Fibroblast of lung (primary cell): ENCODE measurements around the gene PLEKHM1. TPM values are rescaled to one million over a fixed set of nuclear protein-coding genes. Genes with fewer than 3 reads are reported as not detected.
A peak's percentile ranks its signal among the peaks of the same experiment; 100 is the strongest.

ENCODE experiments used
- DNase-seq, 2 donors: peaks; one replicate each; pipeline versions ENCODE4 v3.0.0 to v3.0.0-alpha.2; 2010; ENCODE audit warnings: low read depth in 2 of 2
- H2AFZ ChIP-seq: 2 replicates; pipeline ENCODE4 v1.5.1; 2012; ENCODE audit warnings: low read length, control low read depth, inconsistent platforms
- H3K27ac ChIP-seq: 2 replicates; pipeline ENCODE4 v1.5.1; 2011; ENCODE audit warnings: low read length, control low read depth; ENCODE audit not compliant: insufficient read depth
- H3K27me3 ChIP-seq: 2 replicates; pipeline ENCODE4 v1.5.1; 2011; ENCODE audit warnings: mild to moderate bottlenecking, low read length; ENCODE audit not compliant: control insufficient read depth, insufficient read depth
- H3K36me3 ChIP-seq: 2 replicates; pipeline ENCODE4 v1.5.1; 2011; ENCODE audit warnings: low read length; ENCODE audit not compliant: control insufficient read depth, insufficient read depth
- H3K4me1 ChIP-seq: 2 replicates; pipeline ENCODE4 v1.5.1; 2011; ENCODE audit warnings: low read length; ENCODE audit not compliant: control insufficient read depth, insufficient read depth; ENCODE audit errors: extremely low read depth
- H3K4me2 ChIP-seq: 2 replicates; pipeline ENCODE4 v1.5.1; 2011; ENCODE audit warnings: low read length, control low read depth; ENCODE audit not compliant: insufficient read depth; ENCODE audit errors: extremely low read depth
- H3K4me3 ChIP-seq, 4 experiments: fragments of 200-600 bp in 1 of 4; sonication (generic) in 1 of 4; replicated peaks in 1 of 4; 2 replicates each; pipeline ENCODE4 v1.5.1; 2011 to 2016; ENCODE audit warnings: low read length in 4 of 4, low read depth in 3 of 4, mild to moderate bottlenecking in 3 of 4, control low read depth in 2 of 4, inconsistent platforms in 1 of 4, mixed read lengths in 1 of 4; ENCODE audit not compliant: insufficient read depth in 1 of 4; ENCODE audit errors: control extremely low read depth in 1 of 4
- H3K79me2 ChIP-seq: 2 replicates; pipeline ENCODE4 v1.5.1; 2012; ENCODE audit warnings: mild to moderate bottlenecking, low read length, inconsistent platforms; ENCODE audit not compliant: control insufficient read depth, insufficient read depth
- H3K9ac ChIP-seq: 2 replicates; pipeline ENCODE4 v1.5.1; 2011; ENCODE audit warnings: mild to moderate bottlenecking, low read length, control low read depth; ENCODE audit not compliant: insufficient read depth
- H3K9me3 ChIP-seq: 2 replicates; pipeline ENCODE4 v1.5.1; 2012; ENCODE audit warnings: low read depth, low read length; ENCODE audit not compliant: control insufficient read depth, insufficient read depth
- H4K20me1 ChIP-seq: 2 replicates; pipeline ENCODE4 v1.5.1; 2011; ENCODE audit warnings: low read length; ENCODE audit not compliant: control insufficient read depth, insufficient read depth; ENCODE audit errors: extremely low read depth
- CTCF ChIP-seq, 2 donors: IDR thresholded peaks in 1 of 2; conservative IDR thresholded peaks in 1 of 2; 1 replicate in 1 of 2; 2 replicates in 1 of 2; pipeline ENCODE4 v1.5.1; 2011 to 2012; ENCODE audit warnings: low read length in 2 of 2, control low read depth in 1 of 2, inconsistent platforms in 1 of 2, low read depth in 1 of 2, mild to moderate bottlenecking in 1 of 2
- EZH2 ChIP-seq: IDR thresholded peaks from 2 replicates; pipeline ENCODE4 v1.5.1; 2012; ENCODE audit warnings: low read length, control low read depth, mild to moderate bottlenecking; ENCODE audit errors: missing control alignments
- polyA plus RNA-seq, 2 donors: library from polyadenylated mRNA; depleted of rRNA in 1 of 2; stranded (reverse) in 1 of 2; unstranded in 1 of 2; fragments of >200 nt; gene quantifications; 2 replicates each; pipeline ENCODE4 v1.2.1, GENCODE V29; 2011 to 2012; ENCODE audit warnings: missing spikeins in 1 of 2
- total RNA-seq: library from RNA; depleted of rRNA; stranded (reverse); fragments of >200 nt; gene quantifications from 2 replicates; pipeline ENCODE4 v1.2.1, GENCODE V29; 2014

PLEKHM1 gene
- total and polyA plus RNA-seq, 2 donors (not counting 1 experiment from before 2014, with no cell fraction given) = 15.8 to 27.9 TPM

DNA sequence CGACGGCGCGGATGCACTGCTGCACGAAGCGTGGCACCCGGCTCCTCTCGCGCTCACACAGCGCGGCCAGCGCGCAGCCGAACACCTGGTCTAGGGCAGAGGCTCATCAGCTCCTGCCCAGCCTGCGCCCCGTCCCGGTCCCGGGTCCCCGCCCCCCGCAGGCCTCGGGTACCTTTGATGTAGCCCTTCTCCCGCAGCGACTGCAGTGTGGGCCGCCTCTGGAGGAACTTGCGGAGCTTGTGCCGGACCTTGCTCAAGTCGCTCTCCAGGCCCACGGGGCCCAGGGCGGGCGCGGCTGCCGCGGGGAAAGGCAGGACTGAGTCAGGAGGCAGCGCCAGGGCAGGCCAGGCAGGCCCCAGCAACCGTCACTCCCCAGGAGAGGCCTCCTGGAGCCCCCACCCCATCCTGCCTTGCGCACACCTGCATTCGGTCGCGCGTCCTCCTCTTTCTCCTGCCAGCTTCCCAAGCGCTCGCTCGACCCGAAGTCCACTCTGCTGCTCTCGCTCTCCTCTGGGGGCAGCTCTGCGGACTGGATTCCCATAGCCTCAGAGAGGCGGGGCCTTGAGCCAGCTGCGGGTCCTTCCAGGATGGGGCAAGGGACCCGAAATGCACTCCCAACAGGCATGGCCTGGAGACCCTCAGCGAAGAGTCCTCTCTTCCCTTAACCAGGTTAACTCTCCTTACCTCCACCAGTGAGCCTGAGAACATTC lies 93.9 kb downstream of the PLEKHM1 start:
- DNase-seq = no peak
- H2AFZ ChIP-seq = no peak overlapping the region
- TF ChIP-seq EZH2 = no peak
- TF ChIP-seq CTCF (conservative IDR thresholded peaks at IDR 0.05 in 1 of 2, IDR thresholded peaks at IDR 0.05 in 1 of 2; ENCODE audit: low read depth in 1 of 2, low read length in 2 of 2) = no peak

DNA sequence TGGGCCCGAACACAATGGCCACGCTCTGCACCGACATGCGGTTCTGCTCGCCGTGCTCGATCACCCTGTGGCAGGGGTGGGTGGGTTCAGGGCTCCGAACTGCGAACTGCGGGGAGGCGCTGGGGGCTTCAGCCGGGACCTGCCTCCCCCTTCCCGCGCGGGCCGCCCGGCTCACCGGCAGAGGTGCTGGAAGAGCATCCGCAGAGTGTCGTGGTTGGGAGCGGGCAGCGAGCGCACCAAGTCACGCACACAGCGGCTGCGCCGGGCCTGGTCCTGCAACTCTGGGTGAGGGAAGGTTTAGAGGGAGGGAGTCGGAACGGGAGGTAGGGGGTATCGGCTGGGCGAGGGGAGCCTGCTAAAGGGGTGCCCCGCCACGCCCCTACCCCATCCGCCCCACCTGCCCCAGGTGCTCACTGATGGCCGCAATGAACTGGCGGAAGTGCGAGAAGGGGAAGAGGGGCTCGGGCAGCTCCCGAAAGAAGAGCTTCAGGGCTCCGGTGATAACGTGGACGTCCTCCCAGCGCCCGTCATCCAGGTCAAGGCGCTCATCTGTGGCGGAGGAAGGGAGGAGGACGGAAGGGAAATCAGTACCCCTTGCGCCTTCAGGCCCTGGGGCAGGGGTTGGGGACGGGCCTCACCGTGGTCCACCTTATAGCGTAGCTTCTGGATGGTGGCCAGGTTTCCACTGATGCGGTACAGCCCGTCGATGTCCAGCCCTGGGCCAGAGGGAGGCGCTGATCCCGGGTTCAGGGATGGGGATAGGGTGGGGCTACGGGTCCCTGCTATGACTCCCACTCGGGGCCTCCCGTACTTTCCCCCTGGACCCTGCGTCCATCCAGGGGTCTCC lies 94.7 kb downstream of the PLEKHM1 start:
- no peak for DNase-seq
- H3K9me3 ChIP-seq = no peaks in the 10 kb centered on the region
- H3K36me3 ChIP-seq = no peaks in the 10 kb centered on the region
- peak overlapping the region; percentile 85 for H2AFZ ChIP-seq
- TF ChIP-seq EZH2 (no peak), CTCF (conservative IDR thresholded peaks at IDR 0.05 in 1 of 2, IDR thresholded peaks at IDR 0.05 in 1 of 2; ENCODE audit: low read depth in 1 of 2, low read length in 2 of 2) (no peak)
- H3K27me3 ChIP-seq = peaks cover 3% of the 10 kb centered on the region
- H3K9ac ChIP-seq = peak overlapping the region; percentile 46
- no peaks in the 10 kb centered on the region for H4K20me1 ChIP-seq
- H3K4me1 ChIP-seq = peaks cover 7% of the 10 kb centered on the region
- no peak overlapping the region for H3K27ac ChIP-seq
- H3K4me3 ChIP-seq = peak overlapping the region in 2 of 4 experiments; percentile 17 to 29
- H3K4me2 ChIP-seq = peak overlapping the region; percentile 82
- H3K79me2 ChIP-seq = no peaks in the 10 kb centered on the region

More for the DNA sequence above, 93.9 kb downstream of the PLEKHM1 start:
- Histone ChIP-seq H3K4me1 (peaks cover 7% of the 10 kb centered on the region), H3K4me2 (no peak overlapping the region), H3K79me2 (no peaks in the 10 kb centered on the region), H3K36me3 (no peaks in the 10 kb centered on the region), H3K9me3 (no peaks in the 10 kb centered on the region), H4K20me1 (no peaks in the 10 kb centered on the region), H3K9ac (no peak overlapping the region), H3K27ac (no peak overlapping the region), H3K4me3 (no peak overlapping the region), H3K27me3 (peaks cover 1% of the 10 kb centered on the region)

- peak overlapping the region in 2 of 4 experiments; percentile 17 to 29 for H3K4me3 ChIP-seq
Measured at GRCh38 chr17:45394913-45395568, 95.5 kb downstream of the PLEKHM1 start.

More at GRCh38 chr17:45394913-45395568, 95.5 kb downstream of the PLEKHM1 start:
- peaks cover 7% of the 10 kb centered on the region for H3K4me1 ChIP-seq
- no peaks in the 10 kb centered on the region for H3K36me3 ChIP-seq
- H2AFZ ChIP-seq = peak overlapping the region; percentile 85
- peaks cover 3% of the 10 kb centered on the region for H3K27me3 ChIP-seq
- H3K9me3 ChIP-seq = no peaks in the 10 kb centered on the region
- H3K79me2 ChIP-seq = no peaks in the 10 kb centered on the region
- peak overlapping the region; percentile 51 for H3K27ac ChIP-seq
- H3K4me2 ChIP-seq = peak overlapping the region; percentile 82
- TF ChIP-seq CTCF (conservative IDR thresholded peaks at IDR 0.05 in 1 of 2, IDR thresholded peaks at IDR 0.05 in 1 of 2; ENCODE audit: low read depth in 1 of 2, low read length in 2 of 2) (peak; percentile 63 to 70), EZH2 (no peak)
- no peaks in the 10 kb centered on the region for H4K20me1 ChIP-seq
- DNase-seq = peak; percentile 84 to 91
- H3K9ac ChIP-seq = peak overlapping the region; percentile 46
